GM10266 (cell line): ENCODE results near the gene MUSTN1.
A peak's percentile ranks its signal among the peaks of the same experiment; 100 is the strongest.

Source experiments
- DNase-seq: peaks from one replicate; pipeline ENCODE4 v3.0.0; 2012; ENCODE audit errors: extremely low spot score
- CTCF ChIP-seq: IDR thresholded peaks from 2 replicates; pipeline ENCODE4 v1.5.1; 2012; ENCODE audit warnings: mild to moderate bottlenecking, low read depth; ENCODE audit not compliant: control insufficient read depth, insufficient read depth; ENCODE audit errors: missing control alignments

MUSTN1 gene

GRCh38 chr3:52834871-52835501 lies at the start of gene MUSTN1:
Gene MUSTN1, minus strand, starts transcription at chr3:52835019. Its CDS starts 71 bp downstream, at chr3:52834948.
- no peak for DNase-seq
- no peak for TF ChIP-seq CTCF

GRCh38 chr3:52882377-52882776 lies 47.6 kb upstream of the MUSTN1 start:
- no peak for TF ChIP-seq CTCF
- DNase-seq: no peak

GRCh38 chr3:52881871-52882270 lies 47.1 kb upstream of the MUSTN1 start:
- DNase-seq: no peak
- TF ChIP-seq CTCF: no peak

DNA sequence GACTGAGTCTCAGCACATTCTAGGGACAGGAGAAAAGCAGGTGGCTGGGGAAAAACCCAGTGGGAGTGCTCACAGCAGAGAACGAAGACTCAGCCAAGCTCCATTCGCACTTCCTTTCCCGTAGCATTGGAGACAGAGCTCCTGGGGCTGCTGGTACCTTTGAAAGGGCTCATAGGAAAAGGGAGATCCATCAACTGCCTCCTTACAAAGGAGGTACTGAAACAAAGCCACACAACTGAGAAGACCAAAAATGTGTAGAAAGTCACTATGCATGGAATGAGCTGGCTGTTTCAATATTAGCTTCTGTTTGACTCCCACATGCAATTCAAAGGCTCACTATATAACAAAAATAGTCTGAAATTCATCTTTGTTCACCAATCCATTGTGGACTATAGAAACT lies 45.7 kb upstream of the MUSTN1 start:
- peak; percentile 56 for DNase-seq
- TF ChIP-seq CTCF: no peak

GRCh38 chr3:52880047-52880446 lies 45.2 kb upstream of the MUSTN1 start:
- no peak for DNase-seq
- TF ChIP-seq CTCF: no peak

DNA sequence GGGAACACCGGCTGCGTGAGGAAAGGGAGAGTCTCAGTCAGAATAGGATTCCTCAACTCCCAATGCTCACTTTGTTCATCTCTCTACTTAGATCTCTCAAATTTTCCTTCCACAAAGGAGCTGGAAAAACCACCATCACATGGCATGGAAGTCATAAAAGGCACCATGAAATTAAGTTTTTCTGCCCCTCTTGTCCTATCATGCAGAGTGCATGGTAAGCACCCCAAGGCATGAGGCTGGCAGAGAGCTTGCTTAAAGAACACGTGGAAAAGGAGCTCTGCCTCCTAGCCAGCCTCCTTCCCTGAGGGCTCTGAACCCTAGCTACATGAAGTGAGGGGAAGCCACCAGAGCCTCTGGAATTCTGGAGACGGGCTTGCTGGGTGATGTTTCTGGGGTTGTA lies 44.8 kb upstream of the MUSTN1 start:
- no peak for DNase-seq
- no peak for TF ChIP-seq CTCF

DNA sequence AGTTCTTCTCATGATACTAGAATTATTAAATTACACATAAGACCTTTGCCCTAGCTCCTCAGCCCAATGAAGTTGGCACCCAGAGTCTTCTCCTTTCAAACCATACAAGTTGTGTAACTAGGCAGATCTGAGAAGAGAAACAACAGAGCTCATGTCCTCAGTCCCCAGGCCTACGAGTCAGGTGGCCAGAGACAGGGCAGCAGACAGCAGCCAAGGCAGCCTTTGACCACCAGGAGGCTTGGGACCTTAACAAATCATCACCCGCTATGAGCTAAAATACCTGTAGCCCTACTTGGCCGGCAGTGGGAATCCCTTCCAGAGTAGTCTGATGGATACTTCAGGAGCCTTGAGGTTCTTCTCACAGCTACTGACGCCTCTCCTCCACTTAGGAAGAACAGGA lies 44.3 kb upstream of the MUSTN1 start:
- TF ChIP-seq CTCF: no peak
- DNase-seq: no peak
